ENCODE measurements around the gene FAM204A.

Gene FAM204A

GRCh38 chr10:118307220-118307619 lies 34.9 kb downstream of the FAM204A start:
- Histone ChIP-seq H3K4me3 (replicated peaks; ENCODE audit: low read depth, low read length) (no peak overlapping the region), H3K27me3 (replicated peaks; ENCODE audit: control insufficient read depth, insufficient read depth, low read length) (no peaks in the 10 kb centered on the region), H3K36me3 (ENCODE audit: control insufficient read depth, insufficient read depth, low read length) (peaks cover 2% of the 10 kb centered on the region)
- TF ChIP-seq CTCF (IDR thresholded peaks at IDR 0.05; ENCODE audit: insufficient read depth, low read length, poor library complexity, severe bottlenecking), result no peak
- no peak for DNase-seq (ENCODE audit: extremely low read depth, insufficient read length)

GRCh38 chr10:118305730-118306129 lies 36.4 kb downstream of the FAM204A start:
- no peak for TF ChIP-seq CTCF (IDR thresholded peaks at IDR 0.05; ENCODE audit: insufficient read depth, low read length, poor library complexity, severe bottlenecking)
- Histone ChIP-seq H3K27me3 (replicated peaks; ENCODE audit: control insufficient read depth, insufficient read depth, low read length) (no peaks in the 10 kb centered on the region), H3K4me3 (replicated peaks; ENCODE audit: low read depth, low read length) (no peak overlapping the region), H3K36me3 (ENCODE audit: control insufficient read depth, insufficient read depth, low read length) (peaks cover 2% of the 10 kb centered on the region)
- DNase-seq (ENCODE audit: extremely low read depth, insufficient read length), result no peak

- H3K36me3 ChIP-seq (ENCODE audit: control insufficient read depth, insufficient read depth, low read length), result peaks cover 2% of the 10 kb centered on the region
- no peak overlapping the region for H3K4me3 ChIP-seq (replicated peaks; ENCODE audit: low read depth, low read length)
- no peak for TF ChIP-seq CTCF (IDR thresholded peaks at IDR 0.05; ENCODE audit: insufficient read depth, low read length, poor library complexity, severe bottlenecking)
- H3K27me3 ChIP-seq (replicated peaks; ENCODE audit: control insufficient read depth, insufficient read depth, low read length), result no peaks in the 10 kb centered on the region
- no peak for DNase-seq (ENCODE audit: extremely low read depth, insufficient read length)
Measured at GRCh38 chr10:118304521-118304920, 37.6 kb downstream of the FAM204A start.

- no peaks in the 10 kb centered on the region for H3K27me3 ChIP-seq (replicated peaks; ENCODE audit: control insufficient read depth, insufficient read depth, low read length)
- H3K36me3 ChIP-seq (ENCODE audit: control insufficient read depth, insufficient read depth, low read length), result peaks cover 2% of the 10 kb centered on the region
- no peak for TF ChIP-seq CTCF (IDR thresholded peaks at IDR 0.05; ENCODE audit: insufficient read depth, low read length, poor library complexity, severe bottlenecking)
- no peak for DNase-seq (ENCODE audit: extremely low read depth, insufficient read length)
- no peak overlapping the region for H3K4me3 ChIP-seq (replicated peaks; ENCODE audit: low read depth, low read length)
Measured at GRCh38 chr10:118301211-118301610, 40.9 kb downstream of the FAM204A start.

- Histone ChIP-seq H3K4me3 (replicated peaks; ENCODE audit: low read depth, low read length) (no peak overlapping the region), H3K36me3 (ENCODE audit: control insufficient read depth, insufficient read depth, low read length) (no peaks in the 10 kb centered on the region; the same call in none of the 2 replicates), H3K27me3 (replicated peaks; ENCODE audit: control insufficient read depth, insufficient read depth, low read length) (no peaks in the 10 kb centered on the region)
- DNase-seq (ENCODE audit: extremely low read depth, insufficient read length), result no peak
- no peak for TF ChIP-seq CTCF (IDR thresholded peaks at IDR 0.05; ENCODE audit: insufficient read depth, low read length, poor library complexity, severe bottlenecking)
Measured at GRCh38 chr10:118300320-118300719, 41.8 kb downstream of the FAM204A start.

- Histone ChIP-seq H3K4me3 (replicated peaks; ENCODE audit: low read depth, low read length) (no peak overlapping the region), H3K36me3 (ENCODE audit: control insufficient read depth, insufficient read depth, low read length) (no peaks in the 10 kb centered on the region), H3K27me3 (replicated peaks; ENCODE audit: control insufficient read depth, insufficient read depth, low read length) (no peaks in the 10 kb centered on the region)
- no peak for TF ChIP-seq CTCF (IDR thresholded peaks at IDR 0.05; ENCODE audit: insufficient read depth, low read length, poor library complexity, severe bottlenecking)
- DNase-seq (ENCODE audit: extremely low read depth, insufficient read length), result no peak
Measured at GRCh38 chr10:118298787-118299186, 43.3 kb downstream of the FAM204A start.

All from GM06990 (cell line).